Lower leg skin (tissue), 3 donors: Measurements from ENCODE around the gene KCNK3.

ENCODE experiments used
- CTCF ChIP-seq, 3 donors: fragments of 450-650 bp; IDR thresholded peaks; one replicate each; pipeline ENCODE4 v1.5.1; 2016; ENCODE audit warnings: antibody characterized with exemption in 3 of 3, mild to moderate bottlenecking in 3 of 3, moderate library complexity in 2 of 3
- POLR2A ChIP-seq, 2 donors: fragments of 450-650 bp; IDR thresholded peaks; one replicate each; pipeline ENCODE4 v1.6.1; 2016 to 2017; ENCODE audit warnings: antibody characterized with exemption in 2 of 2, mild to moderate bottlenecking in 1 of 2, moderate library complexity in 1 of 2

- no peak for TF ChIP-seq POLR2A (IDR thresholded peaks at IDR 0.05)
- no peak for TF ChIP-seq CTCF (IDR thresholded peaks at IDR 0.05)
These were observed 70.5 kb downstream of the KCNK3 start for GRCh38 chr2:26763019-26763418.
